Iris pigment epithelial cell (primary cell): ENCODE measurements around the gene KRT80.

Source experiments
- DNase-seq: peaks from one replicate; pipeline ENCODE4 v3.0.0-alpha.2; 2011; ENCODE audit warnings: low read depth

The KRT80 gene

DNA sequence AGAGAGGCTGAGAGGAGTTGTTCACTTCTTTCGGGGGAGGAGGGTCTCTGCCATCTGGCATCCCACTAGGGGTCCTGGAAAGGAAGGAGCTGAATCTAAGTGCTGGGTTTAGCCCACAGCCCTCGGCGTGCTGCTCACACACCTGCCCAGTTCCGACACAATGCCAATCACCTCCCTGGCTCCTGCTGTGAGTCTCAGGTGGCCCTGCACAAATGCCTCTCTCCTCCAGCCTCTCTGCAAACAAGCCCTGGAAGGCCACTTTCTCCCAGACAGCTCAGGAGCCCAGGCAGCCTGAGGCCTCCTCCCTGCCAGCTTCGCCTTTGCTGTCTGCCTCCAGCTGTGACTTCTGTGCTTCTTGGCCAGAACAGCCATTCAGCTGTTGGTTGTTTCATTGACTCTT is 61.1 kb downstream of the KRT80 start:
- DNase-seq, result no peak

DNA sequence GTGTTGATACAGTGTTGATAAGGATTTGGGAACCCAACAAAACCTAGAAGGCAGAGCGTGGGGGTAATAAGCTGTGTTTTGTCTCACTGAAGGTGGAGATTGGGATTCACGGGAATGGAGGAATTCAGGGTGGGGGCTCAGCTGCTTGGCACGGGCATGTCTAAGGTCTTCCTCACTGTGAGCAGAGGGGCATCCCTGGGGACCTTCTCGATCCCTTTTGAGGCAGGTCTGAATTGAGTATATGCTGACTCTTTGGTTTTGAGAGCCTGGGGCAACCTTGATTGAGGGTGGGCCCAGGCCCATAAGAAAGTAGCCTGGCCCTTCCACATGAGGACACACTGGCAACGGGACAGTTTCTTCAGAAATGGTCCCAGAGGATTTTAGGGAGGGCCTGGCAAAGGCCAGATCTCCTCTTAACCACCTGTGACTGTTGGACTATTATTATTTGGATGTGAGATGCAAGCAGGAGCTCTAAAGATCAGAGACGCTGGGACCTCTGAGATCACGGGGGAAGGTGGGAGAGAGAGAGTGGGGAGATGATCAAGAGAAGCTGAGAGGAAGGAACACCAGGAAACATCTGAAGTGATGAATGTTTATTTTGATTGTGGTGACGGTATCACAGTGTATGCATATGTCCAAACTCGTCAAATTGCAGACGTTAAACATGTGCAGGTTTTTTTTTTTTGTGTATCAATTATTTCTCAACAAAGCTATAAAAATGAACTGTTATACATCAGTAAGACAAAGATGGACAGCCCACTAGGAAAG is 63.9 kb downstream of the KRT80 start:
- no peak for DNase-seq

DNA sequence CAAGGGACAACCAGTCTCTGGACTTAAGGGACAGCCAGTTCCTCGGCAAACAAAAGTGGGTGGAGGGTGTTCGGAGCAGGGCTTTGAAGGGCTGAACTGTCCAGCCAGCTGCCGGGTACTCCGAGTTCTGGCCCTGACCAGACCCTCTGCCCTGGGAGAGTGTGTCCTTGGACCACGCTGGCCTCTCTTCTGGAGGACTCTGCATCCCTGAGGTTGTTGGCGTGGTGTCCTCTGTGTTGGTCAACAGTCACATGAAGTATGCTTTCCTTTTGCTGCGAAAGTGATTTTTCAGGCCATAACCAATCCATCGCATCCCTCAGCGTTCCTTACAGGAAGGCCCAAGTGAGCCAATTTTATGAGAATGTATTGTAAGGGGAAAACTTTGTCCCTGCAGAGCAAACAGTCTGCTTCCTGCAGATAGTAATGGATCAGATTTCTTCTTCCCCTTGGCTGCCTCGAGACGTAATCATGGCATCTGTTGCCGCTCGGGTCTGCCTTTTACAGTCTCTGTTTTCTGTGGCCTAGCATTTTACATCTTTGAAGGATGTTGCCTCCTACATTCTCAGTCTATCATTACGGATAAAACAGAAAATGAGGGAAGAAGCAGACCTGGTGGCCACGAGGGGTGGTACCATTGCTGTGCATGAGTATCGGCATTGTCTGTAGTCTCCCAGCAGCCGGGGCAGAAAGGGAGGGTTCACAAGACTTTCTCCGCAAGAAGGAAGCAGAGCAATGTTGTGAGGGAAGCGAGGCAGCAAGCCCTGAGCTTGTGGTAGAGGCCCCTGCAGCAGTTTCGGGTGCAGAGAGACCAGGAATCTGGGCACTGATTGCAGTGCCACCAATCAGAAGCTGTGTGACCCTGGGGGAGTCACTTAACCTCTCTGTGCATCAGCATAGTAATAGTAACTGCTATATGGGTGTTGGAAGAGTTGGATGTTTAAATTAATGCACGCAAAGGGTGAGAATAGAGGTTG is 64.9 kb downstream of the KRT80 start:
- peak; percentile 20 for DNase-seq

DNA sequence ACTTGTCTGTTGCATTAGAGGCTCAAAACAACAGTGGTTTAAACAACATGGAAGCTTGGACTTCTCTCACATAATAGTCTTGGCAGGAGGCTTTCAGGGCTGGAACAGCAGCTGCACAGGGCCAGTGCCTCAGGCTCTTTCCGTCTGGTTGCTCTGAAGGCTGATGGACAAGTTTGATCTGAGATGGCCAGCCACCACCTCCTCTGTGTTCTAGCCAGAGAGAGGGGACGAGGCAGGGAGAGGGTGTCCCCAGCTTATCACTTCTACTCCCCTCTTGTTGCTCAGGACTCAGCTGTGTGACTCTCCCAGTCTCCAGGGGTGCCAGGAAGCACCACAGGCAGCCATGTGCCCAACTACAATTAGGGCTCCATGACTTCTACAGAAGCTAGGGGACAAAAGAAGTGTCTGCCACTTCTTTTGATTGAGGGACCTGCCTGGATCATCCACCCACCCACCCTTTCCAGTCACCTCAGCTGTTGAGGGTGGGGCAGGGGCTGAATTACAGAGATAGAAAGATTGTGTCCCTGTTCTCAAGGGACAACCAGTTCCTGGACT is 65.7 kb downstream of the KRT80 start:
- DNase-seq, result no peak

DNA sequence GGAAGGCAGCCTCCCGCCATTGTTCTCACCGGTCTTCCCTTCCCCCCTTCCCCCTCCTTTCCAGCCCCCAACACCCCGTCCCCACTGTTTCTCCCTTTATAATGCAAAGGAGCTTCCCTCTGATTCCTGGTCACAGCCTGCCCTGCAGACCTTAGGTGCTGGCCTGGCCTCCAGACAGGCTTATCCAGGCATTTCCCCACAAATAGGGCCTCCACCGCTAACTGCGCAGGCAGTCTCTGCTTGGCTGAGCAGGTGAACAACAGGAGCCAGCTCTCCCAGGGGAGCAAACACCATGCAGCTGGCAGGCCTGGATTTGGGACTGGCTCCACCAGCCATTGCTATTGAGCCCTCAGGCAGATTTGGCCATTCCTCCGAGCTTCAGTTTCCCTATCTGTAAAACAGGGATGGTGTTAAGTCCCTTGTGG is 66.3 kb downstream of the KRT80 start:
- DNase-seq, result no peak

DNA sequence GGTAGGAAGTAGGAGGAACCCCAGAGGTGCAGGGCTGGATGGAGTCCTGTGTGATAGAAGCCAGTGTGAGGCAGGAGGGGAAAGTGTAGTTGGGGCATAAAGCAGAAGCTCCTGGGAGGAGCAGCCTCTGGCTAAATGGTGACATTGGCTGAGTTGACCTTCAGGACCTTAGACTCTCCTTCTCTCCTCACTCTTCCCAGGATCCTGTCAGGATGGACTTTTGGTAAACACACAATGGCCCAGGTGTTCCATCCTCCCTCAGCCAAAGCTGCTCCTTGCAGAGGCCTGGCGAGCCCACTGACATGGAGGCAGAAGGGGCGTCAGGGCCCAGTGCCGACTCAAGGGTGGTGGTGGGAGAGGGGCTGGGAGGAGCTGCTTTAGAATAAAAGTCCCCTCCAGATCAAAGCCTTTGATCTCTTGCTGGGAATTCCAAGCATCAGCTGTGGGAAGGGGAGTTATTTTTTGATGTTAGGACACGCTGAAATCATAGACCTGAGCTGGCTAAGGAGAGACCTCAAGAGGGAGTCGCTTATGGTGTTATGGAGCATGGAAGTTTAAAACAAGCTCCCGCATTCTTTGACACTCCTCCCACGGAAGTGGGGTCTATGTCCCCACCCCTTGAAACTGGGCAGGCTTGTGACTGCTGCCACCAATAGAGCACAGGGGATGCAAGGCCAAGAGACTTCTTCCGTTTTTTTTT is 68.2 kb downstream of the KRT80 start:
- DNase-seq, result no peak

DNA sequence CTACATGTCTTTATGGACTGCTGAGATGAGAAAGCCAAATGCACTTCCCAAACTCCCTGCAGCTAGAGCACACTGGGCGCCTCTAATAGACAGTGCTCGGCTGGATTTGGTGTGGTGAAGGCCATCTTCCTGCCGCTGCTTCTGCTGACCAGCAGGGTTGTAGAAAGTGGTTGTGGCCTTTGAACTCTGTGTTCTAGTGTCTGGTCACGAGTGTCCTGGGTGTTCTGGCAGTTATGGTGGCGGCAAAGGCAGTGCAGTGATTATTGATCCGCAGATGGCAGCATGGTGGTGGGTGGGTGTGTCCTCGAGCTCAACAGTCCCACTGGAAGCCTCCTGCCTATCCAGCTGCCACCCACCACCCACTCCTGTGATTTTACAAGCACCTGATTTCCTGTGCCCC is 68.9 kb downstream of the KRT80 start:
- DNase-seq, result no peak

DNA sequence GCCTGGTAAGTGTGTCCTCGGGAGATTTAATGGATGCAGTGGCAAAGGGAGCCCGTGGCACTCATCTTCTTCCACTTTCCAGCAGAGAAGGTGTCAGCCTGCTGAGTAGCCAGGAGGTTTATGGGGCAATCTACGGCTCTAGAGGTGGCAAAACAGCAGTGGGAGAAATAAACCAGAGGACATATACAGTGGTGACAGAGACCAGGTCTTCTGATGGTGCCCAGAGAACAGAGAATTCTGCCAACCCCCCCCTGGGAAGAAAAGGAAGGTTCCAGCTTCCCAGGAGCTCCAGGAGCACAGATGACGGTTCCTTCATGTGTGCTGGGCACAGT is 69.3 kb downstream of the KRT80 start:
- DNase-seq, result no peak

DNA sequence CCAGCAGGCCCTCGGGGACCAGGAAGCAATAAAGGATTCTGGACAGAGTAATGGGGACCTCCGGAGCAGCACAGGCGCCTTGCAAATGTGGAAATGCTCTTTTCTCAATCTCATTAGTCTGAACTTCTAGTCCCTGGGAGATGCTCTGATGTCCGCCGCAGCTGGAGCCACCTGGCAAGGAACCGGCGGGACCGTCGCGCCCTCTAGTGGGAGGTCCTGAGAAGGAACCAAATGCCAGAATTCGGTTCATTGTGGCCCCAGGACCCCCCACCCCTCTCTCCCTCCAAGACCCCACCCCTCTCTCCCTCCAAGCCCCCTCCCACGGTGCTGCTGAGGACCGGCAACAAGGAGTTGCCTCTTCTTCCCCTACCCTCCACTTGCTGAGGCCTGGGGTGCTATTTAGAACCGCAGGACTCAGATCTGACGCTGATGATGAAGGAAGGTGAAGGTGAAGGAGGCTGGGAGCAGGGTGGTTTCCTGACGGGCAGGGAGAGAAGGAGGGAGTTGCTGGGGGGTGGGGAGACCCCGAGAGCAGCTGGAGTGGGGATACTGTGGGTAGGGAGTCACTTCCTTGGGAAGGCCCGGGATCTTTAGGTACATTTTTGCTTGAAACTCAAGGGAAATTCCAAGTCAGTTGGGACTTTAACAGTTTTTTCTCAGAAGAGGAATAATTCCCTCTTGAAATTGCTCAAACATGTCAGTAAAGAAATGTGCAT is 69.8 kb downstream of the KRT80 start:
- peak; percentile 46 for DNase-seq

DNA sequence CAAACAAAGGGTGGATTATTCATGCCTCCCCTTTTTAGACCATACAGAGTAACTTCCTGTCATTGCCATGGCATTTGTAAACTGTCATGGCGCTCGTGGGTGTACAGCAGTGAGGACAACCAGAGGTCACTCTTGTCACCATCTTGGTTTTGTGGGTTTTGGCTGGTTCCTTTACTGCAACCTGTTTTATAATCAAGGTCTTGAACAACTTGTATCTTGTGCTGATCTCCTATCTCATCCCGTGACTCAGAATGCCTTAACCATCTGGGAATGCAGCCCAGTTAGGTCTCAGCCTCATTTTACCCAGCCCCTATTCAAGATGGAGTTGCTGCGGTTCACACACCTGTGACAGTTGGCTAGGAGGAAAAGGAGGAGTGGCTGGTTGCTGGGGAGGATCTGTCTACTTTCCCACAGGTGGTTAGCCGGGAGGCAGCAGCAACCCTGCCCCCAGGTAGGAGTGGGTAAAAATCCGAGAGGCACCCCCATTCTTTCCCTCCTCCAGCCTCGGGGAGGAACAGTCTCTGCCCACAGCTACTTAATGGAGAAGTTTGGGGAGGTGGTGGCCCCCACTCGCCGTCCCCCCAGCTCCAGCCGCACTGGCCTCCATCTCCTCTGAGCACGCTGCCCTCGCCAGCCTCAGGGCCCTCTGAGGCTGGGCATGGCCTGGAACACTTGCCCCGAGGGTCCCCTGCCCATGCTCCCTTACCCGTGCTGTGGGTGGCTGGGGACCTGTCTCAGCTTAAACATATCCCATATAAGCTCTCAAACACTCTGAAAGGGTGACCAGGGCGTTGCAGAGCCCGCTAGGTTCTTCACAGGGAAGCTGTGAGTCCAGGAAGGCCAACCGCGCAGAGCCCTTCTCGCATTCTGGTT is 70.6 kb downstream of the KRT80 start:
- peak; percentile 13 for DNase-seq

DNA sequence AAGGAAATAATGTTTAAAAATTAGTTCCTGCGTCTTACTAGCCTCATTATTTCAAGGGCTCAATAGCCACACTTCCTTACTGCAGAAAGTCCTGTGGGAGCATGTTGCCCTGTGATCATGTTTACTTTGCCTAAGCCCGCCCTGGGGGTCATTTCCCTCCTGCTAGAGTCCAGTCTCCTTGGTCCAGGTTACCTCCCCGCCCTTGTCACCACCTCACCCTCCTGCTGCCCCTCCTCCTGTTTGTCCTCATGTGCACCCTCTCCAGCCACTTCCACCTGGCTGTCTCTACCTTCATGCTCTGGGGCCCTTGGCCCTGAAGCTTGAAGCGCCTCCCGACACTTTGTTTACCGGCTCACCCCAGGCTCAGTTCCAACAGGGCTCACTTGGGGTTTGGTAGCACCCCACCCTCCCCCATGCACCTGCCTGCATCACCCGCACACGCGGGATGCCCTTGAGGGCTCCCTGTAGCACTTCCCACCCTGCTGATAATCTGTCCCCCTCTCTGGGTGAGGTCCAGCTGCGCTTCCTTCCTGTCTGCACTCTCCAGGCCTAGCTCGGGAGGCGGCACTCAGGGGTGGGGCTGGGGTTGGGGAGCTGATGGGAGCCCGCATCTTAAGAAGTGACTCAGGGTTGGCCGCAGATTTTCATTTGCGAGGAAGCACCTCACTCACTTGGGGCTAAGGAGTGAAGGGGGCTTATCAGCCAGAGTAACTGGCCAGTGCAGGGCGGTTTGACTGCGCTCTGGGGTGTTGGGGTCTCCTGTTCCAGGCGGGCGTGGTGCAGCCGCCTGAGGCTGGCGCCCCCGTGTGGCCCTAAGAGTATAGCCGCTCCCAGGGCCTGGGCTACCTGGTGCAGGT is 72.2 kb downstream of the KRT80 start:
- peak; percentile 15 for DNase-seq
